Fibroblast of lung (primary cell): ENCODE data around the gene LAMA4.
"Not testable (repeated sequence)": the region's sequence is repeated elsewhere in the genome, so short reads cannot be mapped to it uniquely, and the experiment has no call there.

Experiments
- EZH2 ChIP-seq: IDR thresholded peaks from 2 replicates; pipeline ENCODE4 v1.5.1; 2012; ENCODE audit warnings: low read length, control low read depth, mild to moderate bottlenecking; ENCODE audit errors: missing control alignments
- TF ChIP-seq, protein P1 (sequence below), 2 donors: IDR thresholded peaks in 1 of 2; conservative IDR thresholded peaks in 1 of 2; 1 replicate in 1 of 2; 2 replicates in 1 of 2; pipeline ENCODE4 v1.5.1; 2011 to 2012; ENCODE audit warnings: low read length in 2 of 2, control low read depth in 1 of 2, inconsistent platforms in 1 of 2, low read depth in 1 of 2, mild to moderate bottlenecking in 1 of 2

DNA sequence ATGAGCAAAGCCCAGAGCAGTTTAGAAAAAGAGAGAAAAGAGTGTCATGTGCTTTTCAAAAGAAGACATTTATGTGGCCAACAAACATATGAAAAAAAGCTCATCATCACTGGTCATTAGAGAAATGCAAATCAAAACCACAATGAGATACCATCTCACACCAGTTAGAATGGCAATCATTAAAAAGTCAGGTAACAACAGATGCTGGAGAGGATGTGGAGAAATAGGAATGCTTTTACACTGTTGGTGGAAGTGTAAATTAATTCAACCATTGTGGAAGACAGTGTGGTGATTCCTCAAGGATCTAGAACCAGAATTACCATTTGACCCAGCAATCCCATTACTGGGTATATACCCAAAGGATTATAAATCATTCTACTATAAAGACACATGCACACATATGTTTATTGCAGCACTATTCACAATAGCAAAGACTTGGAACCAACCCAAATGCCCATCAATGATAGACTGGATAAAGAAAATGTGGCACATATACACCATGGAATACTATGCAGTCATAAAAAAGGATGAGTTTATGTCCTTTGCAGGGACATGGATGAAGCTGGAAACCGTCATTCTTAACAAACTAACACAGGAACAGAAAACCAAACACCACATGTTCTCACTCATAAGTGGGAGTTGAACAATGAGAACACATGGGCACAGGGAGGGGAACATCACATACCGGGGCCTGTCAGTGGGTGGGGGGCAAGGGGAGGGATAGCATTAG is 54.0 kb downstream of the LAMA4 start:
- TF ChIP-seq, protein P1, sequence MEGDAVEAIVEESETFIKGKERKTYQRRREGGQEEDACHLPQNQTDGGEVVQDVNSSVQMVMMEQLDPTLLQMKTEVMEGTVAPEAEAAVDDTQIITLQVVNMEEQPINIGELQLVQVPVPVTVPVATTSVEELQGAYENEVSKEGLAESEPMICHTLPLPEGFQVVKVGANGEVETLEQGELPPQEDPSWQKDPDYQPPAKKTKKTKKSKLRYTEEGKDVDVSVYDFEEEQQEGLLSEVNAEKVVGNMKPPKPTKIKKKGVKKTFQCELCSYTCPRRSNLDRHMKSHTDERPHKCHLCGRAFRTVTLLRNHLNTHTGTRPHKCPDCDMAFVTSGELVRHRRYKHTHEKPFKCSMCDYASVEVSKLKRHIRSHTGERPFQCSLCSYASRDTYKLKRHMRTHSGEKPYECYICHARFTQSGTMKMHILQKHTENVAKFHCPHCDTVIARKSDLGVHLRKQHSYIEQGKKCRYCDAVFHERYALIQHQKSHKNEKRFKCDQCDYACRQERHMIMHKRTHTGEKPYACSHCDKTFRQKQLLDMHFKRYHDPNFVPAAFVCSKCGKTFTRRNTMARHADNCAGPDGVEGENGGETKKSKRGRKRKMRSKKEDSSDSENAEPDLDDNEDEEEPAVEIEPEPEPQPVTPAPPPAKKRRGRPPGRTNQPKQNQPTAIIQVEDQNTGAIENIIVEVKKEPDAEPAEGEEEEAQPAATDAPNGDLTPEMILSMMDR (conservative IDR thresholded peaks at IDR 0.05 in 1 of 2, IDR thresholded peaks at IDR 0.05 in 1 of 2; ENCODE audit: low read depth in 1 of 2, low read length in 2 of 2) = not testable (repeated sequence)
- not testable (repeated sequence) for TF ChIP-seq EZH2
